SU-DHL-6 (cell line): ENCODE measurements around the gene EIF1.
A peak's percentile ranks its signal among the peaks of the same experiment; 100 is the strongest.
"Not testable (repeated sequence)": the region's sequence is repeated elsewhere in the genome, so short reads cannot be mapped to it uniquely, and the experiment has no call there.

Experiments
- H2AFZ ChIP-seq: fragments of 200-600 bp; sonication (generic); 2 replicates; pipeline ENCODE4 v1.6.1; 2014; ENCODE audit warnings: low read depth, mild to moderate bottlenecking, moderate library complexity, mixed read lengths, antibody characterized with exemption, low read length; ENCODE audit not compliant: severe bottlenecking
- H3F3A ChIP-seq: fragments of 200-600 bp; shearing (Covaris generic); 2 replicates; pipeline ENCODE4 v1.6.0; 2016; ENCODE audit warnings: antibody characterized with exemption, mild to moderate bottlenecking; ENCODE audit not compliant: insufficient read depth
- H3K27ac ChIP-seq: fragments of 200-600 bp; sonication (generic); 2 replicates; pipeline ENCODE4 v1.5.1; 2016; ENCODE audit warnings: low read depth, mild to moderate bottlenecking, low read length, moderate library complexity, mixed read lengths
- H3K27me3 ChIP-seq: fragments of 200-600 bp; sonication (generic), shearing (Covaris generic); 2 replicates; pipeline ENCODE4 v1.6.0; 2014; ENCODE audit warnings: mild to moderate bottlenecking, low read length
- H3K36me3 ChIP-seq: fragments of 200-600 bp; sonication (generic); 2 replicates; pipeline ENCODE4 v1.6.1; 2014; ENCODE audit warnings: mild to moderate bottlenecking, low read length, mixed read lengths
- H3K4me2 ChIP-seq: fragments of 300-600, 200-600 bp; shearing (Covaris generic), sonication (generic); 2 replicates; pipeline ENCODE4 v1.6.0; 2014; ENCODE audit warnings: low read length, low read depth, mild to moderate bottlenecking; ENCODE audit not compliant: poor library complexity, severe bottlenecking
- H3K4me3 ChIP-seq: fragments of 200-600 bp; sonication (generic); 2 replicates; pipeline ENCODE4 v1.5.1; 2014; ENCODE audit warnings: antibody characterized with exemption, low read length, mild to moderate bottlenecking, mixed read lengths; ENCODE audit not compliant: insufficient read depth, poor library complexity, severe bottlenecking
- H3K79me2 ChIP-seq: fragments of 200-600 bp; sonication (generic); 2 replicates; pipeline ENCODE4 v1.6.1; 2014; ENCODE audit warnings: mild to moderate bottlenecking, low read length, moderate library complexity; ENCODE audit not compliant: insufficient read depth
- H3K9ac ChIP-seq: fragments of 200-600 bp; sonication (generic); 2 replicates; pipeline ENCODE4 v1.7.0; 2014; ENCODE audit warnings: mild to moderate bottlenecking, low read length
- H3K9me2 ChIP-seq: fragments of 200-600 bp; sonication (generic); replicated peaks from 2 replicates; pipeline ENCODE4 v1.6.1; 2014; ENCODE audit warnings: low read length; ENCODE audit not compliant: insufficient read depth
- H3K9me3 ChIP-seq: fragments of 200-600 bp; sonication (generic); 2 replicates; pipeline ENCODE4 v1.6.1; 2014; ENCODE audit warnings: low read length, mixed read lengths; ENCODE audit not compliant: insufficient read depth
- H4K20me1 ChIP-seq: fragments of 200-600 bp; sonication (generic); 2 replicates; pipeline ENCODE4 v1.6.1; 2014; ENCODE audit warnings: low read depth, mild to moderate bottlenecking, antibody characterized with exemption, low read length, moderate library complexity, mixed read lengths
- CTCF ChIP-seq: fragments of 200-600 bp; sonication (generic); IDR thresholded peaks from one replicate; pipeline ENCODE4 v1.5.1; 2017; ENCODE audit warnings: antibody characterized with exemption, mild to moderate bottlenecking, low read length, moderate library complexity; ENCODE audit not compliant: insufficient read depth, poor library complexity, severe bottlenecking
- EZH2phosphoT487 ChIP-seq: fragments of 200-600 bp; sonication (generic), shearing (Covaris generic); conservative IDR thresholded peaks from 2 replicates; pipeline ENCODE4 v1.6.1; 2018; ENCODE audit warnings: mild to moderate bottlenecking, antibody characterized with exemption, low read length, moderate library complexity, mixed read lengths

Gene EIF1

DNA sequence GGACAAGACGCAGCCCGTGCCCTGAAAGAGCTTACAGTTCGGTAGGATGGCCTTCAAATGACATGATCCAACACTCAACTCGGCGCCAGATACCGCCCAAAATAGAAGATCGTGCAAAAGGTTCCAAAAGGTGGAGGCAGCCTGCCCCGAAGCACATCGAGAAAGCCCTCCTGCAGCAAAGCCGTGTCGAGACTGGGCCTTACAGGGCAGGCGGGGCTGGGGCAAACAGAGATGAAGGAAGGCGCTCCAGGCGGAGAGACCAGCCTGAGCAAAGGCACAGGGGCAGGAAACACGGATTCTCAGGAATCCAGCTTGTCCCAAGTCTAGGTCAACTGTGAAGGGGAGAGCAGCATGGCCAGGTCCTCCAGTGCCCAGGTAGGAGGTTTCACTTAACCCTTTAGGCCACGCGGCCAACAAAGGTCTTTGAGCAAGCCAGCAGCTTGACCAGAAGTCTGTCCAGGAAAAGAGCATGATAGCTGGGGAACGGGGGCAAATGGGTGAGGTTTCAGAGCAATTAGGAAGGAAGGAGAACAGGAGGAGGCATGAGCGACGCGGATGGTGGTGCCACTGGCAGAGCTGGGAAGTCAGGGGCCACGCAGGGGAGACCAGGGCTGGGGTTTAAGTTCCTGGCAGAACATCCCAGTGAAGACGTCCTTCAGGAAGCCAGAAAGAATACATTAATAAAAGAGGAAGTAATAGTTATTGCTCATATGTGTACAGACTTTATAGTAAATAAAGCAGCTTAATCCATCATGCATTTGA is 21.2 kb upstream of the EIF1 start:
- Histone ChIP-seq H3K9ac (no peak overlapping the region; the same call in 1 of the 2 replicates), H4K20me1 (no peaks in the 10 kb centered on the region), H2AFZ (peak overlapping the region; percentile 97), H3K79me2 (no peaks in the 10 kb centered on the region), H3K4me2 (peak overlapping the region; percentile 68), H3K27ac (no peak overlapping the region), H3F3A (peaks cover 6% of the 10 kb centered on the region), H3K27me3 (no peaks in the 10 kb centered on the region), H3K9me2 (no peaks in the 10 kb centered on the region), H3K4me3 (no peak overlapping the region), H3K36me3 (no peaks in the 10 kb centered on the region), H3K9me3 (no peaks in the 10 kb centered on the region)
- TF ChIP-seq EZH2phosphoT487 = no peak
- peak; percentile 2 for TF ChIP-seq CTCF

GRCh38 chr17:41672153-41672552 is 16.5 kb upstream of the EIF1 start:
- no peak overlapping the region for H3K4me2 ChIP-seq

DNA sequence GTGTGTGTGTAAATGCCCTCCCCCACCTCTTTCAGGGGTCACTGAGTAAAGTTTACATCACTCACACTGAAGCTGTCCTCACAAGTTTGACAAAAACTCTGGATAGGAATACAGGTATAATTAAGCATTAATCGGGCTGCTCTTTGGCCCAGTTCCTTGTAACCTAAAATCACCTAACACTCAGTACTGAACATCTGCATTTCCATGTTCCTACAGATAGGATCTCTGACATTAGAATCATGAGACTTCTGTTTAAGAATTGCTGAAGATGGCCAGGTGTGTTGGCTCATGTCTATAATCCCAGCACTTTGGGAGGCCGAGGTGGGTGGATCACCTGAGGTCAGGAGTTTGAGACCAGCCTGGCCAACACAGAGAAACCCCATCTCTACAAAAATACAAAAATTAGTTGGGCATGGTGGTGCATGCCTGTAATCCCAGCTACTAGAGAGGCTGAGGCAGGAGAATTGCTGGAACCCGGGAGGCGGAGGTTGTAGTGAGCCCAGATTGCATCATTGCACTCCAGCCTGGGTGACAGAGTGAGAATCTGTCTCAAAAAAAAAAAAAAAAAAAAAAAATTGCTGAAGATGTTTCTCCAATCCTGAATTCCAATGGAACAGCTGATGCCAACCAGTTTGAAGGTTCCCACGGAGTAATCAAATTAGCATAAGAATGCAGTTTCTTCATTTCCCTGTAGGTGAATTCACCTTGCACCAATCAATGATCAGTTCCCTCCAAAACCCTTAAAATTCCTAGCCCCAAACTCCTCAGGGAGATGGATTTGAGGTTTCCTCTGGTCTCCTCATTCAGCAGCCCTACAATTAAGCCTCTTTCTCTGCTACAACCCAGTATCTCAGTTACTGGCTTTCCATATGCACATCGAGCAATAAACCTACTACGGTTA is 13.3 kb upstream of the EIF1 start:
- not testable (repeated sequence) for H3K9me3 ChIP-seq, H2AFZ ChIP-seq, H3K9me2 ChIP-seq, H3K9ac ChIP-seq, H3F3A ChIP-seq, H3K79me2 ChIP-seq, H3K4me3 ChIP-seq, H3K27me3 ChIP-seq, H3K4me2 ChIP-seq, H4K20me1 ChIP-seq, H3K27ac ChIP-seq, H3K36me3 ChIP-seq

More at GRCh38 chr17:41672153-41672552, 16.5 kb upstream of the EIF1 start:
- Histone ChIP-seq H3K9me3 (no peaks in the 10 kb centered on the region), H3F3A (no peaks in the 10 kb centered on the region), H2AFZ (no peak overlapping the region), H3K36me3 (no peaks in the 10 kb centered on the region), H3K9me2 (no peaks in the 10 kb centered on the region), H3K27ac (no peak overlapping the region), H4K20me1 (no peaks in the 10 kb centered on the region), H3K9ac (no peak overlapping the region), H3K4me3 (no peak overlapping the region), H3K27me3 (no peaks in the 10 kb centered on the region), H3K79me2 (no peaks in the 10 kb centered on the region)
- TF ChIP-seq EZH2phosphoT487 = no peak
- TF ChIP-seq CTCF = no peak

- H3K79me2 ChIP-seq = no peaks in the 10 kb centered on the region
- H3K9ac ChIP-seq = no peak overlapping the region
- H3K27ac ChIP-seq = no peak overlapping the region
- no peaks in the 10 kb centered on the region for H4K20me1 ChIP-seq
- H3K4me3 ChIP-seq = no peak overlapping the region
- H3K9me2 ChIP-seq = no peaks in the 10 kb centered on the region
- H3K9me3 ChIP-seq = peaks cover 7% of the 10 kb centered on the region; the same call in 1 of the 2 replicates
- TF ChIP-seq CTCF (no peak), EZH2phosphoT487 (no peak)
- H3F3A ChIP-seq = no peaks in the 10 kb centered on the region
- no peak overlapping the region for H2AFZ ChIP-seq
- H3K36me3 ChIP-seq = no peaks in the 10 kb centered on the region
- no peaks in the 10 kb centered on the region for H3K27me3 ChIP-seq
- H3K4me2 ChIP-seq = no peak overlapping the region
These were observed 12.6 kb upstream of the EIF1 start for GRCh38 chr17:41676058-41676419.
